Activated naive CD4-positive, alpha-beta T cell treated with anti-CD3 and anti-CD28 coated beads, Interleukin-2, amount 10 ng/mL, durations not matched to agents 7 days and 5 days (primary cell): ENCODE data around the gene ACTN3.
"Not testable (repeated sequence)": the region's sequence is repeated elsewhere in the genome, so short reads cannot be mapped to it uniquely, and the experiment has no call there.

Experiments
- CTCF ChIA-PET: fragments of 350-600 bp; sonication (Branson Sonifier 250); formaldehyde crosslinking; loops from one replicate; lab custom pipeline; 2021; ENCODE audit warnings: antibody characterized with exemption; lab: Charles Lee
- DNase-seq: peaks from one replicate; pipeline ENCODE4 v3.0.0-alpha.2; 2020
- H3K27ac Mint-ChIP-seq: one replicate; pipeline ENCODE4 v1.8.0; 2021; ENCODE audit warnings: mild to moderate bottlenecking, moderate library complexity, mixed read lengths
- H3K27me3 Mint-ChIP-seq: one replicate; pipeline ENCODE4 v1.8.0; 2021; ENCODE audit warnings: mild to moderate bottlenecking, mixed read lengths
- H3K36me3 Mint-ChIP-seq: one replicate; pipeline ENCODE4 v1.8.0; 2021; ENCODE audit warnings: mixed read lengths
- H3K4me1 Mint-ChIP-seq: one replicate; pipeline ENCODE4 v1.8.0; 2021; ENCODE audit warnings: mixed read lengths
- H3K4me3 Mint-ChIP-seq: one replicate; pipeline ENCODE4 v1.8.0; 2021; ENCODE audit warnings: mild to moderate bottlenecking, moderate library complexity, mixed read lengths
- H3K9me3 Mint-ChIP-seq: one replicate; pipeline ENCODE4 v1.8.0; 2021; ENCODE audit warnings: mixed read lengths

ACTN3 gene

DNA sequence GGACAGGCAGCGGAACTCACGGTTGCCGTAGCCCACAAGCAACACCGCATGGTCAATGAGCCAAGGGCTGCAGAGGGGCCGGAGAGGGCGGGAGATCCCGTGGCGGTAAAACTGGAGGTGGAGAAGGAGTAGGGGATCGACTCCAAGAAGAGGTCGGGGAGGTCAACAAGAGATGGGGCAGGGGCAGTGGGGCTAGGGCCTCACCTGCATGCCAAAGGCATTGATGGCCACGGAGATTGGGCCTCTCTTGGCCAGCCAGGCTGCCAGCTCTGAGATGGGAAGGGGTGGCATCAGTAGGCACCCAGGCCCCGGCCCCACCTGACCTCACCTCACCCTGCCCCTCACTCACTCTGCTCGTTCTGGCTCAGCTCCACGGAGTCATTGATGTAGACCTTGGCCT, 17.8 kb downstream of the ACTN3 start:
- CTCF ChIA-PET: interaction anchor here (5.1 kb wide), 1 partner anchor 14 kb away, joined by 19 read pairs; no protein-coding TSS in a partner anchor
- Mint-ChIP-seq H3K27ac (no peak overlapping the region), H3K4me1 (peaks cover 5% of the 10 kb centered on the region), H3K36me3 (no peaks in the 10 kb centered on the region), H3K4me3 (no peak overlapping the region), H3K27me3 (peaks cover 61% of the 10 kb centered on the region), H3K9me3 (no peaks in the 10 kb centered on the region)
- DNase-seq: no peak

GRCh38 chr11:66564984-66565383, 18.3 kb downstream of the ACTN3 start:
- no peak overlapping the region for H3K27ac Mint-ChIP-seq
- H3K36me3 Mint-ChIP-seq: no peaks in the 10 kb centered on the region
- no peak for DNase-seq
- CTCF ChIA-PET: no interaction called here
- H3K27me3 Mint-ChIP-seq: peaks cover 58% of the 10 kb centered on the region
- peaks cover 5% of the 10 kb centered on the region for H3K4me1 Mint-ChIP-seq
- H3K4me3 Mint-ChIP-seq: no peak overlapping the region
- no peaks in the 10 kb centered on the region for H3K9me3 Mint-ChIP-seq

- Mint-ChIP-seq H3K4me3 (no peak overlapping the region), H3K9me3 (no peaks in the 10 kb centered on the region), H3K27ac (no peak overlapping the region), H3K4me1 (peaks cover 5% of the 10 kb centered on the region), H3K36me3 (no peaks in the 10 kb centered on the region), H3K27me3 (peaks cover 56% of the 10 kb centered on the region)
- DNase-seq: no peak
- CTCF ChIA-PET: no interaction called here
Observed at GRCh38 chr11:66566221-66566620, 19.5 kb downstream of the ACTN3 start.

- H3K4me3 Mint-ChIP-seq: peak overlapping the region; percentile 62
- H3K36me3 Mint-ChIP-seq: no peaks in the 10 kb centered on the region
- H3K9me3 Mint-ChIP-seq: no peaks in the 10 kb centered on the region
- H3K27ac Mint-ChIP-seq: no peak overlapping the region
- no peak for DNase-seq
- CTCF ChIA-PET: interaction anchor here (2.1 to 3.1 kb wide), 2 partner anchors 10 to 12 kb away, joined by 10 read pairs; no protein-coding TSS in a partner anchor
- H3K4me1 Mint-ChIP-seq: peaks cover 5% of the 10 kb centered on the region
- H3K27me3 Mint-ChIP-seq: peaks cover 52% of the 10 kb centered on the region
Observed at GRCh38 chr11:66567787-66568123, 21.1 kb downstream of the ACTN3 start.

GRCh38 chr11:66568124-66568916, 21.6 kb downstream of the ACTN3 start, which contains the start of gene CTSF:
Gene CTSF (minus strand): TSS chr11:66568606. CDS start chr11:66568486, 120 bp downstream.
- Mint-ChIP-seq H3K27ac (no peak within 1 kb of the TSS), H3K4me1 (peaks cover 5% of the 10 kb centered on the region), H3K36me3 (no peaks in the 10 kb centered on the region), H3K9me3 (no peaks in the 10 kb centered on the region), H3K4me3 (peak within 1 kb of the TSS; percentile 69), H3K27me3 (peaks cover 52% of the 10 kb centered on the region)
- DNase-seq: peak; percentile 82
- CTCF ChIA-PET: interaction anchor here (0.6 to 3.1 kb wide), 4 partner anchors 9 to 160 kb away, joined by 3 to 10 read pairs (median 7); no protein-coding TSS in a partner anchor

DNA sequence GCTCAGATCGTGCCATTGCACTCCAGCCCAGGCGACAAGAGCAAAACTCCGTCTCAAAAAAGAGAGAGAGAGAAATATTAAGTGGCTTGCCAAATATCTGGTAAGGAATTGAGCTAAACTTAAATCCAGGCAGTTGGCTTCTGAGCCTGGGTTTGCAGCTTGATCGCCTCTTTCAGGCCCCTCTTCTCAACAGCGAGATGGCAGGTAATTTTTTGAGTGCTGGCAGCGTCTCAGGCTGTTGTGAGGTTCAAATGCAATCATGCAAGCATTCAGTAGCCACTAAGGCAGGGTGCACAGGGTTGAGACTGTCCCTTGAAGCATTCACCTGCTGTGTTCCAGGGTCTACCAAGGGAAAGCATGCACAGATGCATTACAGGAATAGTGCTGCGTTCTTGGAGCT, 22.4 kb downstream of the ACTN3 start:
- Mint-ChIP-seq H3K36me3 (no peaks in the 10 kb centered on the region), H3K4me1 (peaks cover 5% of the 10 kb centered on the region), H3K9me3 (no peaks in the 10 kb centered on the region), H3K27ac (no peak overlapping the region), H3K4me3 (no peak overlapping the region), H3K27me3 (peaks cover 60% of the 10 kb centered on the region)
- CTCF ChIA-PET: interaction anchor here (0.7 to 3.1 kb wide), 4 partner anchors 9 to 160 kb away, joined by 3 to 10 read pairs (median 7); no protein-coding TSS in a partner anchor
- no peak for DNase-seq

DNA sequence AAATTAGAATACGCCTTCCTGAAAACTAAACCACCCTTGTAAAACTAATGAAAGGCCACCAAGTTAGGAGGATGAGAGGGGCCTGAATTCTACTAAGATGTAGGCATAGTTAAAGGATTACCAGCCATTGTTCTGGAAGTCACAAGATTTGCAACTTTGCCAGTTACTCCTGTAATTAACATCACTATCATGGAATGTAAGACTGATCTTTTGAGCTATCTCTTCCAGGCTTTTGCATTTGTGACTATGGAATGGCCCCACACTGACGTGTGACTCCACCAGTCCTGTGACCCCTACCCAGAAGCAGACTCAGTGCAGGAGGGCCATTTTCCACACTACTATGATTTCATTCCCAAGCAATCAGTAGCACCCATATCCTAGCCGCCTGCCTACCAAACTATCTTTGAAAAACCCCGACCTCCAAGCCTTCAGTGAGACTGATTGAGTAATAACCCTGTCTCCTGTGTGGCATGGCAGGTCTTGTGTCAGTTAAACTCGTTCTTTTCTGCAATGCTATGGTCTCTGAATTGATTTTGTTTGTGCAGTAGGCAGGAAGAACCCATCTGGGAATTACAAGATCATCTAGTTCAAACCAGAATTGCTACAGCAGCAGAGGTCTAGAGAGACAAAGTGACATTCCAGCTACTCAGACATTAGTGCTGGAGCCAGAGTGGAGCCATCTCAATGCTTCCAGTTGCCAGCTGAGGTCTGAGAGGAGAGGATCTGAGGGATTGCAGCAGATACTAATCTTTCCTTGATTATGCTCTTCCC, 23.6 kb downstream of the ACTN3 start:
- Mint-ChIP-seq H3K9me3 (no peaks in the 10 kb centered on the region), H3K4me3 (no peak overlapping the region), H3K36me3 (no peaks in the 10 kb centered on the region), H3K27me3 (peaks cover 62% of the 10 kb centered on the region), H3K4me1 (peaks cover 5% of the 10 kb centered on the region), H3K27ac (no peak overlapping the region)
- DNase-seq: no peak
- CTCF ChIA-PET: interaction anchor here (1.2 to 3.1 kb wide), 3 partner anchors 7 to 162 kb away, joined by 3 to 10 read pairs (median 4); partner anchors contain the start of gene RBM4

- H3K36me3 Mint-ChIP-seq: no peaks in the 10 kb centered on the region
- peaks cover 5% of the 10 kb centered on the region for H3K4me1 Mint-ChIP-seq
- no peak for DNase-seq
- CTCF ChIA-PET: no interaction called here
- peaks cover 61% of the 10 kb centered on the region for H3K27me3 Mint-ChIP-seq
- H3K4me3 Mint-ChIP-seq: no peak overlapping the region
- H3K27ac Mint-ChIP-seq: no peak overlapping the region
- no peaks in the 10 kb centered on the region for H3K9me3 Mint-ChIP-seq
Observed at GRCh38 chr11:66570850-66571180, 24.1 kb downstream of the ACTN3 start.

GRCh38 chr11:66579017-66579606, 32.4 kb downstream of the ACTN3 start:
- H3K27ac Mint-ChIP-seq: no peak overlapping the region
- no peak overlapping the region for H3K4me3 Mint-ChIP-seq
- peaks cover 4% of the 10 kb centered on the region for H3K36me3 Mint-ChIP-seq
- CTCF ChIA-PET: interaction anchor here (0.7 to 6.5 kb wide), 14 partner anchors 10 to 244 kb away, joined by 3 to 84 read pairs (median 4); partner anchors contain the start of genes CCDC87, CCS, CTSF and RBM4B
- DNase-seq: peak; percentile 83
- no peaks in the 10 kb centered on the region for H3K4me1 Mint-ChIP-seq
- H3K9me3 Mint-ChIP-seq: peaks cover 8% of the 10 kb centered on the region
- H3K27me3 Mint-ChIP-seq: peaks cover 39% of the 10 kb centered on the region

GRCh38 chr11:66580803-66581202, 34.1 kb downstream of the ACTN3 start:
- peaks cover 8% of the 10 kb centered on the region for H3K9me3 Mint-ChIP-seq
- no peak for DNase-seq
- CTCF ChIA-PET: interaction anchor here (0.7 to 6.5 kb wide), 5 partner anchors 12 to 171 kb away, joined by 3 to 84 read pairs (median 4); partner anchors contain the start of genes CCDC87, CCS and RBM4B
- no peaks in the 10 kb centered on the region for H3K4me1 Mint-ChIP-seq
- no peak overlapping the region for H3K4me3 Mint-ChIP-seq
- peaks cover 4% of the 10 kb centered on the region for H3K36me3 Mint-ChIP-seq
- no peak overlapping the region for H3K27ac Mint-ChIP-seq
- H3K27me3 Mint-ChIP-seq: peaks cover 37% of the 10 kb centered on the region

DNA sequence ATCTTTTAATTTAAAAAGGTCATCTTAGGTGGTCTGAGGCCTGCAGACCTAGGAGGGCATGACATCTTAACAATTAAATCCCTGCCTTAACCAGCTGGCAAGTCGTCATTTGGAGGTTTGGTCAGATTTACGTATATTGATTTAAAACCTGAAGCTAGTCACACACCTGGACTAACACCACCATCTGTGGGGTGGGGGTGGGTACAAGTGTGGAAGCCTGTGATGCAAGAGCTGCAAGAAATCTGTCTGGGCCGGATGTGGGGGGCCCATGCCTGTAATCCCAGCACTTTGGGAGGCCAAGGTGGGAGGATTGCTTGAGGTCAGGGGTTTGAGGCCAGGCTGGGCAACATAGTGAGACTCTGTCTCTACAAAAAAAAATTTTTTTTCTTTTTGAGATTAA, 34.6 kb downstream of the ACTN3 start:
- Mint-ChIP-seq H3K27me3 (peaks cover 33% of the 10 kb centered on the region), H3K4me3 (no peak overlapping the region), H3K27ac (no peak overlapping the region)

DNA sequence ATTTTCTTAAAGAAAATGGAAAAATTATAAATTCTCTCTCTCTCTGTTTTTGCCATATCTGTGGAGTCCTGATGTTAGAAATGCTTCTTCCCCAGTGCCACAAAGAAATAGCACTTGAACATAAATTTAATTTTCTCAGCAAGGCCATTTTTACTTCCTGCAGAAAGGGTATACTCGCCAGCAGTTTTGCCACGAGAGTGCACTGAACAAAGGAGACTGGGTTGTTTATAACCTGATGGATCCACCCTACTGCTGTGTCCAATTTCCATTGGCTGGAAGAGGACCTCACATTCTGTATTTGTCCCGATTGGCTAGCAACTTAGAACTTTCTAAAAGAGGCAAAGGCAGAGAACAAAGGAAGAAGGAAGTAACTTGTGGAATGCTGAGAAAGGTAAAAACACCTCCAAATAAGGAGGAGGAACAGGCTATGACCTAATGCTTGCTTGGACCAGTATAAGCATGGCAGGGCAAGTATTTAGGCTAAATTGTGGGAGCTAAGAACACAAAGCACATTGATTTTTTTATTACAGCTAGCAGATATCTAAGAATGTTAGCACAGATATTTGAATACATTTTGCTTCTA, 36.0 kb downstream of the ACTN3 start:
- CTCF ChIA-PET: interaction anchor here (6.5 kb wide), 1 partner anchor 96 kb away, joined by 84 read pairs; the partner anchor contains the start of gene RBM4B
- H3K36me3 Mint-ChIP-seq, H3K27ac Mint-ChIP-seq, H3K9me3 Mint-ChIP-seq, H3K4me1 Mint-ChIP-seq, DNase-seq, H3K4me3 Mint-ChIP-seq: not testable (repeated sequence)
- H3K27me3 Mint-ChIP-seq: peaks cover 23% of the 10 kb centered on the region

More for the DNA sequence above, 34.6 kb downstream of the ACTN3 start:
- Mint-ChIP-seq H3K4me1 (no peaks in the 10 kb centered on the region), H3K36me3 (peaks cover 4% of the 10 kb centered on the region), H3K9me3 (peaks cover 8% of the 10 kb centered on the region)
- CTCF ChIA-PET: interaction anchor here (0.7 to 6.5 kb wide), 5 partner anchors 11 to 172 kb away, joined by 3 to 84 read pairs (median 4); partner anchors contain the start of genes CCDC87, CCS and RBM4B
- DNase-seq: no peak

GRCh38 chr11:66585447-66585846, 38.7 kb downstream of the ACTN3 start:
- H3K4me1 Mint-ChIP-seq, H3K4me3 Mint-ChIP-seq, H3K27ac Mint-ChIP-seq, DNase-seq, H3K36me3 Mint-ChIP-seq, CTCF ChIA-PET, H3K9me3 Mint-ChIP-seq: not testable (repeated sequence)
- H3K27me3 Mint-ChIP-seq: peaks cover 12% of the 10 kb centered on the region
